HG03520 (cell line): ENCODE data around the gene FOXL1.

Source experiments
- ATAC-seq: cut with Tn5 transposase; IDR thresholded peaks from one replicate; pipeline ENCODE4 v1.9.1; 2021; ENCODE audit warnings: mild to moderate bottlenecking, moderate library complexity; ENCODE audit not compliant: unreplicated experiment

The FOXL1 gene

DNA sequence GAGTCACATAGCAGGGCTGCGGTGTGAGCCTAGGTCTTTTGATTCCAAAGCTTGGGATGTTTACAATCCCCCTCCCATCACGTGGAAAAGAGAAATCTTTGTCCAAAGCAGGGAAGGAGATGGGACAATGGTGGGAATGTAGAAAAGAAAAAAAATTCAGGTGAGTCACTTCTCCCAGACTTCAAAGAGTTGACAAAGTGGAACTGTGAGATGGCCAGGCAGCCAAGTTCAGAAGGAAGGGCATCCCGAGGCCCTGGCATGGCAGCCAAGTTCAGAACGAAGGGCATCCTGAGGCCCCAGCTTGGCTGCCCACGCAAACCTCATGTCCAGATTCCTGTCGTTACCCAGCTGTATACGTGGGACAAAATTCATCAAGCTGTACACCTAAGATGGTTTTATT lies 47.5 kb downstream of the FOXL1 start:
- ATAC-seq: no peak

DNA sequence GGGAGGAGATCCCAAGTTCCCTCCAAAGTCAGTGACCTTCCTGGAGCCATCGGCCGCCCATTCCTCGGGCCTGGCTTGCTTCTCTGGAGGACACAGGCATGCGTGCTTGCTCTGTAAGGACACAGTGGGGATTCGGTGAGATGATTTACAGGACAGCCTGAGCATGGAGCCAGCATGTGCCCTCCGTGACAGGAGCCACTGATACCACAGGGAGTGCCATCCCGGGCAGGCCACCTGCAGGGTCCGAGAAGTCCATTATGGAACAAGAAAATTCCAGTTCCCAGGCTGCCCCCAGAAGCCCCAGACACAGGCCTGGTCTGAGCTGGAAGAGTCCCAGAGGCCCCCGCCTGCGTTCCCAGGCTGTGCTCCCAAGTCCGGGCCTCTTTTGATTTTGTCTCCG lies 47.9 kb downstream of the FOXL1 start:
- ATAC-seq: no peak

DNA sequence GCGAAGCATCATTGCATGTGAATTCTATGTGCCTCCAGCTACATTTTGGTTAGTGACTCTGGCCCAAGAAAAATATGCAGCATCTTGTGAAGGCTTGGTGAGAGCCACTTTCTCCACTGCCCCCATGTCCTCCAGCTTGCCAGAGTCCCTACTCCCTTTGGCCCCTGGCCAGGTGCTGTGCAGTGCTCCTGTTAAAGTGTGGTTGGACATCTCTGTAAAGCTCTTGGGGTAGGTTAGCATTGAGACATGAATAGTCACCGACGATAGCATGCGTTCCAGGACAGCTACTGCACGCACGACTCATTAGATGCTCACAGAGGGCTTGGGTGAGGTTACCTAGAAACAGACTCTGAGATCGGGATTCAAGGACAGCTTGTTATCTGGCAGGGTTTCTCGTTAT lies 48.6 kb downstream of the FOXL1 start:
- no peak for ATAC-seq

DNA sequence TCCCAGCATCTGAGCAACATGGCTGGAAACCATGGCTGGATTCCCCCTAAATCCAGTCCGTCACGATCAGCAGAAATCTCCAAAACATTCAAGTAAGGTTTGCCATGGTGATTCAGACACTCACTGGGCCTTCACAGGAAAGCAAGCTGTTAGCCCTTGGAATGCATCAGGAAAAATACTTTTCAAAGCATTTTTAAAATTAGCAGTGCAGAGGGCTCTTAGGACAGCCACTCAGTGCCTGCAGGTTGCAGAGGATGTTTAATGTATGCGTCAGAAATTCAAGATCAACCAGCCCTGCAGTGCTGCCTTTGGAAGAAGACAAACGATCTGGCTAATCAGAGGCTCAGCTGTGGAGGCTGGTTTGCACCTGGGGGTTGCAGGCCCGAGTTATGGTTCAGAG lies 50.3 kb downstream of the FOXL1 start:
- no peak for ATAC-seq

DNA sequence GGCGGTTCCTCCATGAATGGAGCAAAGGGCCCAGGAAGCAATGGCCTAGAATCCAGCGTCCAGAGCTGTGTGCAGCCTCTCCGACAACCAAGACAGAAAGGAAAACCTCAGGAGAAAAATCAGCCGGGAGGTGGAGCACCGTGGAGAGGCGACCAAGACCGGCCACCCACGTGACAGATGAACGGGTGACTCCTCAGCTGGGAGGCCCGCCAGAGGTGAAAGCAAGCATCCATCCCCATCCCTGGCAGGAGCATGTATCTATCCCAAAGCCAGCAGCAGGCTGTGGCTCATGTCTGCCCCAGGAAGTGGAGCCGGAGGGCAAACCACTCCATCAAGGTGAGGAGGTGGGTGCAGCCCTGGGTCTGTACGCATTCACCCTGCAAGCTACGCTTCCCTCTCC lies 52.1 kb downstream of the FOXL1 start:
- ATAC-seq: no peak

DNA sequence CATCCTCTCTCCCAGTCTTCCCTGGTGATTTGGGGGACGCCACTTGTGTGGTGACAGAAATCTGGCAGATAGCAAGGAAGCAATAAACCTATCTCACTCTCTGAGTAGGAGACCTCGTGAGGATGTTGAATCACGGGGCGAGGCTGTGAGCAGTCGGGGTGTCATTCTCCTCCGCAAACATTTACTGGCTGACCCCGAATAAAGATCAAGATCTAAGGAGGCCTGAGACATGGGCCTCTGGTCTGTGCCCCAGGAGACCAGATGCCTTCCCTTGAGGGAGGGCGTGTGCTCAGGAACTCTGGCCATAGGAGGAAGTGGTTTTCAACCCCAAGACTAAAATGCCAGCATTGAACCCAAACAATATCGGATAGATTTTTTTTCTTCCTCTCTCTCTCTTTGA lies 53.1 kb downstream of the FOXL1 start:
- no peak for ATAC-seq
